SIG-M5 treated with dmso at 0.1 percent for 504 hours (cell line): Measurements from ENCODE around the gene RAMP3.

ENCODE experiments used
- DNase-seq: peaks from one replicate; lab custom pipeline; 2025; ENCODE audit not compliant: unreplicated experiment; lab: John Stamatoyannopoulos, UW

The RAMP3 gene

GRCh38 chr7:45219801-45220435 is 62.3 kb downstream of the RAMP3 start:
- DNase-seq = no peak

- no peak for DNase-seq
Observed at GRCh38 chr7:45220846-45221618, 63.4 kb downstream of the RAMP3 start.

GRCh38 chr7:45221896-45222604 is 64.5 kb downstream of the RAMP3 start:
- no peak for DNase-seq

- DNase-seq = no peak
Observed at GRCh38 chr7:45223078-45223477, 65.5 kb downstream of the RAMP3 start.

GRCh38 chr7:45223728-45224630 is 66.4 kb downstream of the RAMP3 start:
- no peak for DNase-seq

- no peak for DNase-seq
Observed at GRCh38 chr7:45224832-45225231, 67.2 kb downstream of the RAMP3 start.

GRCh38 chr7:45225311-45225947 is 67.8 kb downstream of the RAMP3 start:
- no peak for DNase-seq

- DNase-seq = no peak
Observed at GRCh38 chr7:45225948-45226335, 68.4 kb downstream of the RAMP3 start.

- no peak for DNase-seq
Observed at GRCh38 chr7:45229156-45229920, 71.7 kb downstream of the RAMP3 start.

- DNase-seq = no peak
Observed at GRCh38 chr7:45230083-45230482, 72.5 kb downstream of the RAMP3 start.

- DNase-seq = no peak
Observed at GRCh38 chr7:45230611-45231165, 73.1 kb downstream of the RAMP3 start.

GRCh38 chr7:45233249-45233775 is 75.7 kb downstream of the RAMP3 start:
- DNase-seq = no peak
